Thoracic aorta endothelial cell (primary cell): Measurements from ENCODE around the gene GNG11. TPM values are rescaled to one million over a fixed set of nuclear protein-coding genes. Genes with fewer than 3 reads are reported as not detected.

Experiments
- small RNA-seq: library from RNA; depleted of rRNA; stranded (forward); fragments of <200 nt; gene quantifications from one replicate; pipeline ENCODE3, GENCODE V24; 2012
- total RNA-seq: library from RNA; depleted of rRNA; stranded (reverse); fragments of >200 nt; gene quantifications from 2 replicates; pipeline ENCODE4 v1.2.3, GENCODE V29; 2012

Gene GNG11
- total RNA-seq: 123 and 273 TPM in 2 replicates

DNA sequence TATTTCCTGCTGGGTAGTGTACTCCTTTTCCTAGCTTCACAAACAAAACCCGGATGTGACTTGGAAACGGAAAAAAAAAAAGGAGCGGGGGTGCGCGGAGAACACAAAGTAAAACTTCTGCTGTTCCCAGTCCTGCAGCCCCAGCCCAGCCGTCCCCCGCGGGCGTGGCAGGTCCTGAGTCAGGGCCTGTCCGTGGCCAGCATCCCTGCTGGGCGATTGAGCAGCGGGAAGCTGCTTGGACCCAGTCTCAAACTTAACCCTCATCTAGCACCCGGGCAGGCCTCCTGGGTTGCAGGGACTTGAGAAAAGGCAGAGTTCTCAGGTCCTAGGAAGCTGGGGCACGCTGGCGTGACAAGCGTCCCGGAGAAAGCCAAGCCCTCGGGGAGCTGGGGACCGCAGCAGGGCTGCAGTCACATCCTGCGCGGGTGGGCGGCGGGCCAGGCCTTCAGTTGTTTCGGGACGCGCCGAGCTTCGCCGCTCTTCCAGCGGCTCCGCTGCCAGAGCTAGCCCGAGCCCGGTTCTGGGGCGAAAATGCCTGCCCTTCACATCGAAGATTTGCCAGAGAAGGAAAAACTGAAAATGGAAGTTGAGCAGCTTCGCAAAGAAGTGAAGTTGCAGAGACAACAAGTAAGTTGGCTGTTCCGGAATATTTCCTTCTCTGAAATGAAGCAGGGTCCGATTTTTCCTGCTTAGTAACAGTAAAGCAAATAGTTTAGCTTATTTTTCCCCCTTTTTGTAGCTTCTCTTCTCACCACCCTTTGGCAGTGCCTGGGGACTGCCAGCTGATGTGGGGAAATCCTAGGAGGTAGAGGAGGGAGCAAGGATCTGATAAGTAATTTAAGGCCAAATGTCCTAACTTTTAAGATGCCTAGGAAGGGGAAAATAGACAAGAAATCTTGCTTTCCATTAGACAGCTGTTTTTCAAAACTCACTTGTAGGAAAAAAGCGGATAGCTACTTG is at the start of gene GNG11:
Gene GNG11 (plus strand): TSS at position 129 of the 960 bp plus-strand sequence. CDS start 403 bp downstream, at position 532.

DNA sequence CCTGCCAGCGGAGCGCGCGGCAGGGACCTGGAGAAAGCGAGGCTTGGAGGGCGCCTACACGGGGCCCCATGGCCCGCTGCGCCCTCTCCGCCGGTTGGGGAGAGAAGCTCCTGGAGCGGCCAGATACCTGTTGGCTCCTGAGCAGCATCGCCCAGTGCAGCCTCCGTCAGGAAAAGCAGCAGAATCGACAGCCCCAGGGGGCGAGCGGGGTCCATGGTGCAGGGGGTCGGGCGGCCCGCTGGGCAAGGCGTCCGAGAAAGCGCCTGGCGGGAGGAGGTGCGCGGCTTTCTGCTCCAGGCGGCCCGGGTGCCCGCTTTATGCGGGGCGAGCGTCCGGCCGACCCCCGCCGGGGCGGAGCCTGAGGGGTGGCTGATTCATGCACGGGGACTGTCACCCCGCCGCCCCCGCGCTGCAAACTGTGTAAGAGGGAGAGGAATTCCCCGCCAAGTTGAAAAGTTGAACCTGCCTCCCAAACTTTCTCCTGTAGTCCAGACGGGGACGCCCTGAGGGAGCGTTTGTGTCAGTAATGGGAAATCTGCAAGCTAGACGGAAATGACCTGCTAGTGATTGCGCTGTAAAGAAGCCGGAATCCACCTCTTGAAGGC is 31.0 kb upstream of the GNG11 start, which contains the start of gene TFPI2:
Gene TFPI2 (minus strand): TSS at position 290 of the 605 bp plus-strand sequence. CDS start 75 bp downstream, at position 215.

DNA sequence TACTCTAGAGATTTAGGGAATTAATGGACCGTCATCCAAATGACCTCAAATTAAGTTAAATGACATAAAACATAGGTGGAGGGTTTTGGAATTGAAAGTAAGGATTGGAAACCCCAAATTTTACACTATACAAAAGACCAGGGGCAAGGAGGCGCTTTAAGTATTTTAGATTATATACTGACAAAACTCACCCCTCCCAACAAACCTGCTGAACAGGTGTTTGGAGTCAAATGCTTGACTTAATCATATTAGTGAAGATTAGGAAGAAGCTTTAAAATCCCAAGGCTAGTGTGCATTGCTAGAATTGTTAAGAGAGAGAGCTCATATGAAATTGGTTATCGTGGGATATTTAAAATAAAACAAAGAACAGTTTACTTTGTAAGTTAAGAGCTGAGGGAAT is 15.3 kb upstream of the GNG11 start, which contains the start of gene GNGT1:
Gene GNGT1 (plus strand): TSS at position 301 of the 400 bp plus-strand sequence. CDS start 180 bp downstream, outside the sequence.

Small RNA genes lying within 50 kb of the gene (small RNA-seq; reads per million reads assigned to genes)
- not detected for gene AC002076.2

Other genes with a start within 250 kb of the GNG11 start
- 3.2 and 96.5 TPM in 2 replicates for gene TFPI2, start 31.0 kb upstream of the GNG11 start, total RNA-seq
- gene GNGT1, start 15.2 kb upstream of the GNG11 start, total RNA-seq: not detected in 2 replicates
- gene BET1, start 82.6 kb downstream of the GNG11 start, total RNA-seq: 34.2 and 42.6 TPM in 2 replicates